Activated CD4-positive, alpha-beta T cell treated with anti-CD3 and anti-CD28 coated beads for 1 hour (primary cell): Measurements from ENCODE around the gene NFIC.

Experiments
- DNase-seq: peaks from one replicate; pipeline ENCODE4 v3.0.0-alpha.2; 2020

The NFIC gene

GRCh38 chr19:3474010-3474409 is 107.6 kb downstream of the NFIC start:
- DNase-seq = no peak

DNA sequence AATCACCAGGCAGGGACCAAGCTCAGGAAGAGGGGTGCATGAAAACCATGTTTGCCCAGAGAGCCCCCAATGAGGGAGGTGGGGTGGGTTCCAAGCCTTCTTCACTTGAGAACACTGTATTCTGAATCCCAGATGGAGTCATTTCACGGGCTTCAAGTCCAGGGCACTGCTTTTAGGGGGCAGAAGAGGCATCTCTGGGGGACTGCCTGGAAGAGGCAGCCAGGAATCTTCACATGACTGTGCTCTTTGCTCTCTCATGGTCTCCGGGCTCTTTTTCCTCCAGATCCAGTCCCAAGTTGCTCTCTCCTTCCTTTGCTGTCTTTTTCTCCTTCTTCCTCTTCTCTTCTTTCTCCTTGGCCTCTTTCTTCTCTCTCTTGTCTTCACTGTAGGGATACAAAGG is 108.2 kb downstream of the NFIC start:
- no peak for DNase-seq

DNA sequence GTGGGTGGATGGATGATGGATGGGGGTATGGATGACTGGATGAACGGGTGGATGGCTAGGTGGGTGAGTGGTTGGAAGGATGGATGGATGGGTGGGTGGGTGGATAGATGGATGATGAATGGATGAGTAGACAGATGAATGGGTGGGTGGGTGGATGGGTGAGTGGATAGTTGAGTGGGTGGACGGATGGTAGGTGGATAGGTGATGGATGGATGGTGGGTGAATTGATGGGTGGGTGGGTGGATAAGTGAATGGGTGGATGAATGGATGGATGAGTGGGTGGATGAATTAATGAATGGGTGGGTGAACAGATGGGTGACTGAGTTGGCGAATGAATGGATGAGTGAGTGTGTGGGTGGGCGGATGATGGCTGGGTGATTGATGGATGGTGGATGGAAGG is 109.1 kb downstream of the NFIC start:
- no peak for DNase-seq

DNA sequence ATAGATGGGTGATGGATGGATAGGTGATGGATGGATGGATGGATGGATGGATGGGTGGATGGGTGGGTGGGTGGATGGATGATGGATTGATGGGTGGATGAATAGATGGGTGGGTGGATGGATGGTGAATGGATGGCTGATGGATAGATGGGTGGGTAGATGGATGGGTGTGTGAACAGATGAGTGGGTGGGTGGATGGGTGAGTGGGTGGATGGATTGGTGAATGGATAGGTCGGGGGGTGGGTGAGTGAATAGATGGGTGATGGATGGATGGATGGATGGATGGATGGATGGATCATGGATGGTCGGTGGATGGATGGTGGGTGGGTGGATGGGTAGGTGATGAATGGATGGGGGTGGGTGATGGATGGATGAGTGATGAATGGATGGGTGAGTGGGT is 110.4 kb downstream of the NFIC start:
- DNase-seq = no peak

DNA sequence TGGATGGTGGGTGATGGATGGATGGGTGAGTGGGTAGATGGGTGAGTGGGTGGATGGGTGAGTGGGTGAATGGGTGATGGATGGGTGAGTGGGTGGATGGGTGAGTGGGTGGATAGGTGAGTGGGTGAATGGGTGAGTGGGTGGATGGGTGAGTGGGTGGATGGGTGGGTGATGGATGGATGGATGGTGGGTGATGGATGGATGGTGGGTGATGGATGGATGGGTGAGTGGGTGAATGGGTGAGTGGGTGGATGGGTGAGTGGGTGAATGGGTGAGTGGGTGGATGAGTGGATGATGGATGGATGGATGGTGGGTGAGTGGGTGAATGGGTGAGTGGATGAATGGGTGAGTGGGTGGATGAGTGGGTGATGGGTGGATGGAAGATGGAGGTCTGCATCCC is 111.1 kb downstream of the NFIC start:
- no peak for DNase-seq

DNA sequence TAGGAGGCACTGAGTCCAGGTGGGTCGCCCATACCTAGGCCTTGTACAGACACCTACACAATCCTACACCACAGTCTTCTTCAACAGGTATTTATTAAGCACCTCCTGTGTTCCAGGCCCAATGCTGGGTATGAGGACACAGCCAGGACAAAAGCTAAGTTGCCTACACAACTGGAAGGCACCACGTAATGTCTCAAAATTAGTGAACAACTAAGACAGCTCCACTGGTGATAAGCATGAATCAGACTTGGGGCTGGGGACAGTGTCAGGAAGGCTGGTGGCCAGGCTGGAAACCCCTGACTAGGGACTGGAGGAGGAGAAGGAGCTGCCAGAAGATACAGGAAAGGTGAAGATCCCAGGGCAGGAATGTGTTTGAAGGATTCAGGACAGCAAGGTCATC is 111.6 kb downstream of the NFIC start:
- no peak for DNase-seq

GRCh38 chr19:3478409-3479176 is 112.2 kb downstream of the NFIC start:
- DNase-seq = no peak

DNA sequence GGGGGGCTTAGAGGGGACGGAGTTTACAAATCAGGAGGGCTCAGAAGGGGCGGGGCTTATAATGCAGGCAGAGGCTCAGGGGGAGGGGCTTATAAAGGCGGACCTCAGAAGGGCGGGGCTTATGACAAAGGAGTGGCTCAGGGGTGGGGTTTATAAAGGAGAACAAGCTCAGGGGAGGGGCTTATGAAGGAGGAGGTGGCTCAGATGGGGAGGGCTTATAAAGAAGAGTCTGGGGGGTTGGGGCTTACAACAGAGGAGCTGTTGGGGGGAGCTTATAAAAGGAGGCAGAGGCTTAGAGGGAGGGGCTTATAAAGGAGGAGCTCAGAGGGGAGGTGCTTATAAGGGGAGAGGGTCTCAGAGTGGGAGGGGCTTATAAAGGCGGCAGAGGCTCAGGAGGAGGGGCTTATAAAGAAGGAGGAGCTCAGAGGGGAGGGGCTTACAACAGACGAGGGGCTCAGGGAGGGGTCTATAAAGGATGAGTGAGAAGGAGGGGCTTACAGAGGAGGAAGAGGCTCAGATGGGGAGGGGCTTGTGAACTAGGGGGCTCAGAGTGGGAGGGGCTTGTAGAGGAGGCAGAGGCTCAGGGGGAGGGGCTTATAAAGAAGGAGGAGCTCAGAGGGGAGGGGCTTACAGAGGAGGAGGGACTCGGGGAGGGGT is 112.9 kb downstream of the NFIC start:
- DNase-seq = no peak

DNA sequence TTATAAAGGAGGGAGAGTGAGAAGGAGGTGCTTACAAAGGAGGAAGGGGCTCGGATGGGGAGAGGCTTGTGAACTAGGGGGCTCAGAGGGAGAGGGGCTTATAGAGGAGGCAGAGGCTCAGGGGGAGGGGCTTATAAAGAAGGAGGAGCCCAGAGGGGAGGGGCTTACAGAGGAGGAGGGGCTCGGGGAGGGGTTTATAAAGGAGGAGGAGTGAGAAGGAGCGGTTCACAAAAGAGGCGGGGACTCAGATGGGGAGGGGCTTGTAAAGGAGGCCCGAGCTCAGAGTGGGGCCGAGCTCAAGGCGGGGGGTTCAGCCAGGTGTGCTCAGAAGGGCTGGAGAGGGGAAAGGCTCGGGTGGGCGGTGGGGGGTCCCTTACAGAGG is 113.4 kb downstream of the NFIC start:
- DNase-seq = no peak

DNA sequence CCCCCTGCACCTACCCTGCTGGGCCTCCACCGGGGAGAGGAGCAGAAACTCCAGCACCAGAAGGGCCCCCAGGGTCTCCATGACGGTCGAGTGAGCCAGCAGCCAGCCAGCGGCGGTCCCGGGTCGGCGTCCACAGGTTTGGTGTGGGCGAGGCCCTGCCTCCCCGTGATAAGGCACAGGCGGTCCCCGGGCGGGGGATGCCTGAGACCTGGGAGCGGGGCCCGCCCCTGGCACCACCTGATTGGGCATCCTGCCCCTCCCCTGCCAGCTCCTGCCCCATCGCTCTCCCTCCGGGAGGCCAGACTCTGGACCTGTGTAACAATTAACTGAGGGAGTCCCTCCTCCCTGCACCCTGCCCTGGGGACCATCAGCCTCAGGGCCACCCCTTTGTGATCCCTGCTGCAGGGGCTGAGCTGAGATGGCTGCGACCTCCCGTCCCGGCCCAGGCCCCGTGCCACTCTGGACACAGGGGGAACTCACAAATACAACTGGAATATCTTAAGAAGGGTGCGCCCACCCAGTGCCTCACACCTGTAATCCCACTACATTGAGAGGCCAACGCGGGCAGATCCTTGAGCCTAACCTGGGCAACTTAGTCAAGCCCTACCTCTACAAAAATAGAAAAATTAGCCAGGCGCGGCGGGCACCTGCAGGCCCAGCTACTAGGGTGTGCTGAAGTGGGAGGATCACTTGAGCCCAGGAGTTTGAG is 114.2 kb downstream of the NFIC start, which contains the start of gene SMIM24:
Gene SMIM24, minus strand, starts transcription at position 143 of the 709 bp plus-strand sequence. Its CDS starts 62 bp downstream, at position 81.
- no peak for DNase-seq

DNA sequence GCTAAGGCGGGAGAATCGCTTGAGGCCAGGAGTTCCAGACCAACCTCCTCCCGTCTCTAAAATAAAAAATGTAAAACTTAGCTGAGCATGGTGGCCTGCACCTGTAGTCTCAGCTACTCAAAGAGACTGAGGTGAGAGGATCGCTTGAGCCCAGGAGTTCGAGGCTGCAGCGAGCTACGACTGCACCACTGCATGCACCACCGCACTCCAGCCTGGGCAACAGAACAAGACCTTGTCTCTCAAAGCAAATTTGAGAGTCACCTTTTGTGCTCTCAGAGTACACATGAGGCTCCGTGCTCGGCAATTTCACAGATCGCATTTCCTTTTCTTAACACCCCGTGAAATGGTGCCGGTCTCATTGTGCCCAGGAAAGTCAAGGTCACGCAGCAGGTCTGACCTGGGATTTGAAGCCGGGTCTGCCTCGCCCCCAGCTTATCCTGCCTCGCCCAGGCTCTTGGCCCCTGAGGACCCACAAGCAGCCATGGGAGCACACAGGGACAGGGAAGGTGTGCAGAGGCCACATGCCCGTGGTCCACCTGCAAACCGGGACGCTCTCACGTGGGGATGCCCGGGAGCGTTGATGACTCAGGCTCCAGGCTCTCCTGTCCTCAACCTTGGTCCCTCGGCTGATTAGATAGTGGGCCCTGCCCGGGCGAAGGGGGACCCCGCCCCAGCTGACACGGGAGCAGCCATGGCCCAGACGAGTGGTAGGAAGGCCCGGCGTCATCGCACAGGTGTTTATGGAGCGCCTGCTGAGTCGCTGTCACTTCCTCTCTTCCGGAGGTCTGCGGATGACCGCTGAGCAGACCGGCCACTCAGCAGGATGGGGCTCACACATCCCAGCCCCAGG is 115.1 kb downstream of the NFIC start:
- no peak for DNase-seq

DNA sequence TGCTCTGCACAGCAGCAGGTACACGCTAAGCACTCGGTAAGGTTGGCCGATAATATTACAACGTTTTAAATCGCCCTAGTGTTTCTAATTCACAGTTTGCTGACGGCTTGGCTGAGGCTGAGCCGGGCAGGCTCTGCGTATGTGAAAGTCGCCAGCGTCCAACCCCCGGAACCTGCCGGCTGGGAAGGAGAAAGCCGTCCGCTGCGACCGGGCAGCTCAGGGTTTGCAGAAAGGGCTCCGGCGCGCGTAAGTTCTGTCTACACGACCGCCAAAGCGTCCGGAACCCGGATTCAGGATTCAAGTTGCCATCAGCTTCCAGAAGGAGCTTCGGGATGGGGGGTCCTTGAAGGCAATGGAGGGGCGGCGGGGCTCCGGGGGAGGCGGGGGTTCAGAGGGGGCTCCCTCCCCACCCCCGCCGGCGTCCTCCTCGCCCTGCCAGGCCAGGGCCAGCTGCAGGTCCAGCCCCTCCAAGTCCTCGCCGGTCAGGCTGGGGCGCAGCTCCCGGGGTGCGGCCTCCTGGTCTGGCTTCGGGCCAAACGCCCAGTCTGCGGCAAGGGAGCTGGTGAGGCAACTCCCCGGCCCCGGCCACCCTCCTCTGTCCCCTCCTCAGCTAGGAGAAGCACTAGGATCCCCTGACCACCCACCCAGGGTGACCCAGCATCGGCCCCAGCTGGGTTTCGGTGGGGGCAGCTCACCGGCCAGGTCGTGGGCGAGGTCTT is 116.3 kb downstream of the NFIC start:
- DNase-seq = no peak

GRCh38 chr19:3483226-3483628 is 116.8 kb downstream of the NFIC start, which contains the start of gene SMIM44:
Gene SMIM44, minus strand, starts transcription at chr19:3483441. Its CDS starts 38 bp downstream, at chr19:3483403.
- DNase-seq = no peak

DNA sequence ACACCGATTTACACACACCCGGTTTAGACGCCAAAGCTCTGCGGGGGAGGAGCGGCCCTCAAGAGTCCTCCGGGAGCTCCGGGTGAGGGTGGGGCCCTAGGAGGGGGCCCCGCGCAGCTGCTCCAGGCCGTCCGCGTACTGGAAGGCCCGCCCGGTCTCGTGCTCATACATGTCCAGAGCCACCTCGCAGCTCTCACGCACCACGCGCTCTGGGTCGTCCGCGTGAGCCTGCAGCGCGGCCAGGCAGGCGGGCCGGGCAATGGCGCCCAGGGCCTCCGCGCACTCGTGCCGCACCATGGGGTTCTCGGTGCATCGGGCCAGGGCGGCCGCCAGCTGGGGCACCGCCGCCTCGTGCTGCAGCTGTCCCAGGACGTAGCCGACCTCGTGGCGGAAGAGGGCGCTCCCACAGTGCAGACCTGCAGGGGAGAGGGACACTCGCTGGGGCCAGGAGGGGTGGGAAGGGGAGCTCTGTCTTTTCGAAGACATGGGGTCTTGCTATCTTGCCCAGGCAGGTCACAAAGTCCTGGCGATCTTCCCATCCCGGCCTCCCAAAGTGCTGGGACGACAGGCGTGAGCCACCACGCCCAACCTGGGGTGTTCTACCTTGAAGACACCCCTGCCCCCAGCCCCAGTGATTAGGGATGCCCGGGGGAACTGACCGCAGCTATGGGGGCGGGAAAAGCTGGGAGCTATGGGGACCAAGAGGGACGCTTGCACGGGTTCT is 125.2 kb downstream of the NFIC start:
- DNase-seq = no peak

DNA sequence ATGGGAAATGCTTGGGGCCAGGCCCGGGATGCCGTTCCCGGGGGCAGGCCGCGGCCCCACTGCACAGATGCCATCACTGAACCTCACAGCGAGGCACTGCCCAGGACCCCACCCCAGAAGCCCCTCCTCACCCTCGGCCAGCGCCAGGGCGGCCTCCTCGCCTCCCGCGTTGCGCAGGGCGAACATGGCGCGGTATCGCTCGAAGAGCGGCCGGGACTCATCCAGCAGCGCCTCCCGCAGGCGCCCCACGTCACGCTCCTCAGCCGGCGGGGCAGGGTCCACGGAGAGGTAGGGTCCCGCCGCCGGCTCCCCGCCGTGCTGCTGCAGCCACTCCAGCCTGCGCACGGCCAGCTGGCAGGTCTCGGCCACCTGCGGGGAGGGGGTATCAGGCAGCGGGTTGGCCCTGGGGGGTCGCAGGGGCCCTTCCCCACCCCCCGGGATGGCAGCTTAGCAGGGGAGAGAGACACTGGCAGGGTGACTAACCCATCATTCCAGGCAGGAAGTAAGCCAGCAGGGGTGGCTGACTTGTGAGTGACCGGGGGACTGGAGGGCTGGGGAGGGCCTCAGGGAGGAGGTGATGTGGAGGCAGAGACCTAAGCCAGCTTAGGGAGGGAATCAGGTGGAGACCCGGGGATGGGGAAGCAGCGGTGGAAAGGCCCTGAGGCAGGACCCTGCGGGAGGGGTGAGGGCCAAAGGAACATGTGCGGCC is 125.9 kb downstream of the NFIC start:
- DNase-seq = no peak

GRCh38 chr19:3492919-3493318 is 126.5 kb downstream of the NFIC start:
- DNase-seq = no peak

DNA sequence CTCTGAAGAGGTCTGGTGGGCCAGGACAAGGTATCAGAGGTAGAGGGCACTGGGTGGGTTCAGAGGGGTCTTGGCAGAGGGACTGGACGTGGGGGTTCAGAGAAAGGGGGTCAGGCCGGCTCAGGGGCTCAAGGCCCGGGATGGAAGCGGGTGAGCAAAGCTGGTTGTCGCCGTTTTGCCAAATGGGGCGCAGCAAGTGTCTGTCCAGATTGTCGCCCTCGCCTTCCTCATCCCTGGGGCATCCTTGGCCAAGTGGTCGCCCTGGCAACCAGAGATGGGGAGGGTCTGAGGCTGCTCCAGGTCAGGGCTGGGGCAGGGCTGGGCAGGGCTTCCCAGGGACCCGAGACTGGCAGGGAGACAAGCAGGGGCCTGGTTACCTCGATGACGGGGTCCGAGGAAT is 127.3 kb downstream of the NFIC start:
- DNase-seq = no peak

GRCh38 chr19:3494051-3494450 is 127.7 kb downstream of the NFIC start:
- no peak for DNase-seq

DNA sequence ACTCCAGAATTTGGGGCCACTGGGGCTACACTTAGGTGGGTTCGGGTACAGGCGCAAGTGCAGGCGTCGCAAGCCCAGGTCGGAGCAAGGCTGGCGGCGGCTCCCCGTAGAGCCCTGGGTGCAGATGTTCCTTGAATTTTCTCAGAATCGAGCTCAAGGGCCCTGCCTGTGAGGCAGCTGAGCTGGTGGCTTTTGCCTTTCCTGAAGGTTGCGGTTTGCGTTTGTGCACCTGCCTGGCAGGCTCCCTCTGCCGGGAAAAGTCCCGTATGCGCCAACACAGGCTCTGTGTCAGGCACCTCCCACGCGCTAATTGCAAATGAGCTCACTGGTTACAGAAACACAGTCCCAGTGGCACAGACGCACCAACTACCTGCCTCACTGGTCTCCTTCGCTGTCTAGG is 128.2 kb downstream of the NFIC start:
- DNase-seq = no peak

GRCh38 chr19:3496392-3497273 is 130.2 kb downstream of the NFIC start:
- DNase-seq = no peak
